ENCODE results near the gene TNS3. TPM values are rescaled to one million over a fixed set of nuclear protein-coding genes. Genes with fewer than 3 reads are reported as not detected.

TNS3 gene
- total RNA-seq, 1 donor from 2014 or later, result 174 TPM

- intact Hi-C loops (cut with DNase I), result no loop called here
- DNase-seq, result no peak
- no peak for TF ChIP-seq CTCF (IDR thresholded peaks at IDR 0.05)
- Histone ChIP-seq H3K9me3 (no peaks in the 10 kb centered on the region), H3K27ac (no peak overlapping the region), H3K4me1 (no peaks in the 10 kb centered on the region), H3K27me3 (ENCODE audit: low read depth) (no peaks in the 10 kb centered on the region), H3K4me3 (no peak overlapping the region), H3K36me3 (peaks cover 99% of the 10 kb centered on the region)
- no peak for ATAC-seq
These were observed 300.8 kb downstream of the TNS3 start for GRCh38 chr7:47281161-47281560.

- ATAC-seq (no peak), DNase-seq (no peak)
- Histone ChIP-seq H3K27me3 (ENCODE audit: low read depth) (no peaks in the 10 kb centered on the region), H3K9me3 (no peaks in the 10 kb centered on the region), H3K4me1 (no peaks in the 10 kb centered on the region), H3K27ac (no peak overlapping the region), H3K4me3 (no peak overlapping the region), H3K36me3 (peaks cover 100% of the 10 kb centered on the region)
- intact Hi-C loops (cut with DNase I), result no loop called here
- no peak for TF ChIP-seq CTCF (IDR thresholded peaks at IDR 0.05)
These were observed 301.8 kb downstream of the TNS3 start for GRCh38 chr7:47280114-47280513.

- no peak overlapping the region for H3K27ac ChIP-seq
- H3K9me3 ChIP-seq, result no peaks in the 10 kb centered on the region
- intact Hi-C loops (cut with DNase I), result no loop called here
- DNase-seq (no peak), ATAC-seq (no peak)
- no peak for TF ChIP-seq CTCF (IDR thresholded peaks at IDR 0.05)
- no peaks in the 10 kb centered on the region for H3K4me1 ChIP-seq
- no peak overlapping the region for H3K4me3 ChIP-seq
- H3K36me3 ChIP-seq, result peaks cover 79% of the 10 kb centered on the region
- no peaks in the 10 kb centered on the region for H3K27me3 ChIP-seq (ENCODE audit: low read depth)
These were observed 303.9 kb downstream of the TNS3 start for GRCh38 chr7:47278043-47278442.

- Histone ChIP-seq H3K4me3 (no peak overlapping the region), H3K27ac (no peak overlapping the region), H3K36me3 (peaks cover 73% of the 10 kb centered on the region), H3K9me3 (no peaks in the 10 kb centered on the region), H3K4me1 (no peaks in the 10 kb centered on the region), H3K27me3 (ENCODE audit: low read depth) (no peaks in the 10 kb centered on the region)
- ATAC-seq, result no peak
- intact Hi-C loops (cut with DNase I), result no loop called here
- no peak for DNase-seq
- no peak for TF ChIP-seq CTCF (IDR thresholded peaks at IDR 0.05)
These were observed 304.6 kb downstream of the TNS3 start for GRCh38 chr7:47277321-47277781.

GRCh38 chr7:47273974-47274766 is 307.7 kb downstream of the TNS3 start:
- no peak for ATAC-seq
- intact Hi-C loops (cut with DNase I), result no loop called here
- TF ChIP-seq CTCF (IDR thresholded peaks at IDR 0.05), result no peak

More at GRCh38 chr7:47273974-47274766, 307.7 kb downstream of the TNS3 start:
- DNase-seq, result no peak
- no peak overlapping the region for H3K27ac ChIP-seq
- H3K27me3 ChIP-seq (ENCODE audit: low read depth), result no peaks in the 10 kb centered on the region
- H3K9me3 ChIP-seq, result no peaks in the 10 kb centered on the region
- H3K4me3 ChIP-seq, result no peak overlapping the region
- H3K4me1 ChIP-seq, result no peaks in the 10 kb centered on the region
- peaks cover 41% of the 10 kb centered on the region for H3K36me3 ChIP-seq
